K562 (cell line): Measurements from ENCODE around the gene NENF. TPM values are rescaled to one million over a fixed set of nuclear protein-coding genes. Genes with fewer than 3 reads are reported as not detected.

Experiments used
- CC2D1A ChIP-seq: fragments of 450-650 bp; IDR thresholded peaks from 2 replicates; pipeline ENCODE4 v1.6.1; 2017; ENCODE audit warnings: mild to moderate bottlenecking
- CTBP1 ChIP-seq: fragments of 450-650 bp; IDR thresholded peaks from 2 replicates; pipeline ENCODE4 v1.6.1; 2016; ENCODE audit warnings: borderline replicate concordance
- ETV1 ChIP-seq: fragments of 450-650 bp; conservative IDR thresholded peaks from 2 replicates; pipeline ENCODE4 v1.6.1; 2016; ENCODE audit warnings: missing genetic modification characterization, control low read depth, low read depth, missing compliant biosample characterization
- EWSR1 ChIP-seq: fragments of 450-650 bp; IDR thresholded peaks from 2 replicates; pipeline ENCODE4 v1.6.1; 2018; ENCODE audit warnings: borderline replicate concordance, mild to moderate bottlenecking, low read depth, moderate library complexity; ENCODE audit not compliant: partially characterized antibody
- HBP1 ChIP-seq: fragments of 450-650 bp; formaldehyde crosslinking; IDR thresholded peaks from 2 replicates; pipeline ENCODE4 v1.4.0; 2022; ENCODE audit warnings: missing genetic modification characterization
- HCFC1 ChIP-seq: IDR thresholded peaks from 2 replicates; pipeline ENCODE4 v1.6.1; 2012; ENCODE audit warnings: low read depth, low read length, improper control_type of control experiment
- HINFP ChIP-seq: fragments of 450-650 bp; conservative IDR thresholded peaks from 2 replicates; pipeline ENCODE4 v1.6.1; 2016; ENCODE audit warnings: missing genetic modification characterization, low read depth, mild to moderate bottlenecking, control low read depth, missing compliant biosample characterization
- KLF10 ChIP-seq: fragments of 250-450 bp; sonication (Bioruptor Pico); IDR thresholded peaks from 2 replicates; pipeline ENCODE4 v1.6.1; 2021; ENCODE audit warnings: matching md5 sums
- RBM17 ChIP-seq: fragments of 200-400 bp; formaldehyde crosslinking; IDR thresholded peaks from 2 replicates; pipeline ENCODE4 v1.6.1; 2017; ENCODE audit warnings: low read depth, mild to moderate bottlenecking, low read length, borderline replicate concordance
- SOX6 ChIP-seq: fragments of 450-650 bp; IDR thresholded peaks from 2 replicates; pipeline ENCODE4 v1.6.1; 2014; ENCODE audit warnings: mild to moderate bottlenecking
- ZNF318 ChIP-seq, 2 experiments: fragments of 450-650 bp; IDR thresholded peaks; 2 replicates each; pipeline ENCODE4 v1.6.1; 2016; ENCODE audit warnings: mild to moderate bottlenecking in 2 of 2, borderline replicate concordance in 1 of 2, low read depth in 1 of 2, moderate library complexity in 1 of 2
- polyA plus RNA-seq, 8 experiments: library from polyadenylated mRNA; depleted of rRNA in 4 of 8; stranded (reverse) in 5 of 8; unstranded in 3 of 8; fragments of >200 nt; fragmentation: Nextera tagmentation in 2 of 8; fragmentation: Illumina TruSeq in 1 of 8; extraction: Ambion mirVana in 2 of 8; extraction: Trizol in 1 of 8; gene quantifications; 2 replicates each; pipeline versions ENCODE4 v1.2.1 to v1.2.3, GENCODE V29; 2011 to 2014; ENCODE audit warnings: inconsistent platforms in 1 of 8, missing spikeins in 1 of 8
- total RNA-seq, 7 experiments: library from RNA; depleted of rRNA in 6 of 7; stranded (reverse); fragments of >200 nt in 6 of 7; fragmentation: Illumina TruSeq in 2 of 7; extraction: Trizol in 2 of 7; gene quantifications; 2 replicates each; pipeline versions ENCODE4 v1.2.1 to v1.2.3, GENCODE V29; 2011 to 2021; ENCODE audit warnings: low replicate concordance in 1 of 7
- TF ChIP-seq, protein P1 (sequence below), 2 experiments: IDR thresholded peaks in 1 of 2; conservative IDR thresholded peaks in 1 of 2; 2 replicates each; pipeline ENCODE4 v1.6.1; 2016; ENCODE audit warnings: low read depth in 2 of 2, mild to moderate bottlenecking in 1 of 2, missing compliant biosample characterization in 1 of 2, missing genetic modification characterization in 1 of 2, moderate library complexity in 1 of 2

Gene NENF
- total and polyA plus RNA-seq, 9 of the 15 experiments (the other 6 are each of a cell fraction or from before 2014, with no cell fraction given), result 6.1 to 100 (median 72.8) TPM

- TF ChIP-seq ZNF318 (IDR thresholded peaks at IDR 0.05; ENCODE audit: borderline replicate concordance in 1 of 2, low read depth in 1 of 2) (no peak), RBM17 (no peak), HCFC1 (no peak), EWSR1 (no peak), HINFP (tag) (peak; percentile 75), ETV1 (peak; percentile 75), KLF10 (CRISPR knock-in tag) (no peak), CTBP1 (peak; percentile 57; the same call in 1 of the 2 replicates), CC2D1A (peak; percentile 53; the same call in 1 of the 2 replicates), HBP1 (CRISPR knock-in tag) (no peak), SOX6 (0 out of 2 replicates have a peak, but pooled peaks have one; percentile 17)
- TF ChIP-seq, protein P1, sequence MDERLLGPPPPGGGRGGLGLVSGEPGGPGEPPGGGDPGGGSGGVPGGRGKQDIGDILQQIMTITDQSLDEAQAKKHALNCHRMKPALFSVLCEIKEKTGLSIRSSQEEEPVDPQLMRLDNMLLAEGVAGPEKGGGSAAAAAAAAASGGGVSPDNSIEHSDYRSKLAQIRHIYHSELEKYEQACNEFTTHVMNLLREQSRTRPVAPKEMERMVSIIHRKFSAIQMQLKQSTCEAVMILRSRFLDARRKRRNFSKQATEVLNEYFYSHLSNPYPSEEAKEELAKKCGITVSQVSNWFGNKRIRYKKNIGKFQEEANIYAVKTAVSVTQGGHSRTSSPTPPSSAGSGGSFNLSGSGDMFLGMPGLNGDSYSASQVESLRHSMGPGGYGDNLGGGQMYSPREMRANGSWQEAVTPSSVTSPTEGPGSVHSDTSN (CRISPR knock-in tag; IDR thresholded peaks at IDR 0.05; ENCODE audit: low read depth), result no peak
- TF ChIP-seq, protein P1 (tag; conservative IDR thresholded peaks at IDR 0.05; ENCODE audit: low read depth), result 0 out of 2 replicates have a peak, but pooled peaks have one; percentile 19
Measured at GRCh38 chr1:212479188-212479587, 46.5 kb downstream of the NENF start (continued).
